Neural progenitor cell (in vitro differentiated cells): ENCODE measurements around the gene RET. TPM values are rescaled to one million over a fixed set of nuclear protein-coding genes. Genes with fewer than 3 reads are reported as not detected.

ENCODE experiments used
- DNase-seq: peaks from one replicate; pipeline ENCODE4 v3.0.0-alpha.2; 2016; ENCODE audit warnings: low spot score
- H2AFZ ChIP-seq: fragments of 200-600 bp; sonication (generic); replicated peaks from 2 replicates; pipeline ENCODE4 v1.6.1; 2016; ENCODE audit warnings: antibody characterized with exemption
- H3F3A ChIP-seq: fragments of 200-600 bp; sonication (generic); 2 replicates; pipeline ENCODE4 v1.6.1; 2016; ENCODE audit warnings: antibody characterized with exemption, low read depth
- H3K27ac ChIP-seq: fragments of 200-600 bp; sonication (generic); 2 replicates; pipeline ENCODE4 v1.5.1; 2016; ENCODE audit warnings: mild to moderate bottlenecking
- H3K27me3 ChIP-seq: fragments of 200-600 bp; sonication (generic); 2 replicates; pipeline ENCODE4 v1.6.1; 2016; ENCODE audit warnings: mild to moderate bottlenecking, moderate library complexity
- H3K36me3 ChIP-seq: fragments of 200-600 bp; sonication (generic); 2 replicates; pipeline ENCODE4 v1.5.1; 2016
- H3K4me1 ChIP-seq: fragments of 200-600 bp; sonication (generic); 2 replicates; pipeline ENCODE4 v1.6.1; 2016; ENCODE audit warnings: mixed run types
- H3K4me2 ChIP-seq: fragments of 200-600 bp; sonication (generic); 2 replicates; pipeline ENCODE4 v1.6.1; 2016
- H3K4me3 ChIP-seq: fragments of 200-600 bp; sonication (generic); 2 replicates; pipeline ENCODE4 v1.5.1; 2016
- H3K79me2 ChIP-seq: fragments of 200-600 bp; sonication (generic); 2 replicates; pipeline ENCODE4 v1.6.1; 2016; ENCODE audit warnings: low read depth
- H3K9ac ChIP-seq: fragments of 200-600 bp; sonication (generic); 2 replicates; pipeline ENCODE4 v1.6.1; 2016
- H3K9me3 ChIP-seq: fragments of 200-600 bp; sonication (generic); 2 replicates; pipeline ENCODE4 v1.5.1; 2016; ENCODE audit warnings: low read depth
- H4K20me1 ChIP-seq: fragments of 200-600 bp; sonication (generic); 2 replicates; pipeline ENCODE4 v1.6.1; 2016; ENCODE audit warnings: low read depth
- H3K27ac Mint-ChIP-seq: 3 replicates; pipeline ENCODE4 v1.8.0; 2021; ENCODE audit warnings: mixed read lengths
- H3K27me3 Mint-ChIP-seq: 2 replicates; pipeline ENCODE4 v1.8.0; 2022; ENCODE audit warnings: low read depth, mild to moderate bottlenecking, inconsistent platforms, moderate library complexity, mixed read lengths; ENCODE audit not compliant: insufficient read depth
- H3K36me3 Mint-ChIP-seq: 3 replicates; pipeline ENCODE4 v1.8.0; 2021; ENCODE audit warnings: mixed read lengths
- H3K4me1 Mint-ChIP-seq: 3 replicates; pipeline ENCODE4 v1.8.0; 2021; ENCODE audit warnings: mixed read lengths
- H3K4me3 Mint-ChIP-seq: 3 replicates; pipeline ENCODE4 v1.8.0; 2021; ENCODE audit warnings: mild to moderate bottlenecking, moderate library complexity, mixed read lengths
- H3K9me3 Mint-ChIP-seq: 3 replicates; pipeline ENCODE4 v1.8.0; 2020; ENCODE audit warnings: mixed read lengths
- EZH2 ChIP-seq: fragments of 200-600 bp; sonication (generic); IDR thresholded peaks from 2 replicates; pipeline ENCODE4 v1.6.1; 2017; ENCODE audit warnings: antibody characterized with exemption, mild to moderate bottlenecking, moderate library complexity
- EZH2phosphoT487 ChIP-seq: fragments of 200-600 bp; sonication (generic); IDR thresholded peaks from 2 replicates; pipeline ENCODE4 v1.6.1; 2017; ENCODE audit warnings: antibody characterized with exemption
- total RNA-seq: library from RNA; depleted of rRNA; stranded (reverse); fragments of >200 nt; gene quantifications from 2 replicates; pipeline ENCODE4 v1.2.3, GENCODE V29; 2015; ENCODE audit warnings: low replicate concordance
- TF ChIP-seq, protein P1 (sequence below): fragments of 200-600 bp; sonication (generic); IDR thresholded peaks from 2 replicates; pipeline ENCODE4 v1.5.1; 2017; ENCODE audit warnings: antibody characterized with exemption, mild to moderate bottlenecking

The RET gene
- total RNA-seq, 1 donor from 2014 or later: 1.4 TPM

GRCh38 chr10:43123361-43124093, 46.7 kb downstream of the RET start:
- H2AFZ ChIP-seq: no peak overlapping the region
- TF ChIP-seq EZH2phosphoT487: no peak
- TF ChIP-seq, protein P1, sequence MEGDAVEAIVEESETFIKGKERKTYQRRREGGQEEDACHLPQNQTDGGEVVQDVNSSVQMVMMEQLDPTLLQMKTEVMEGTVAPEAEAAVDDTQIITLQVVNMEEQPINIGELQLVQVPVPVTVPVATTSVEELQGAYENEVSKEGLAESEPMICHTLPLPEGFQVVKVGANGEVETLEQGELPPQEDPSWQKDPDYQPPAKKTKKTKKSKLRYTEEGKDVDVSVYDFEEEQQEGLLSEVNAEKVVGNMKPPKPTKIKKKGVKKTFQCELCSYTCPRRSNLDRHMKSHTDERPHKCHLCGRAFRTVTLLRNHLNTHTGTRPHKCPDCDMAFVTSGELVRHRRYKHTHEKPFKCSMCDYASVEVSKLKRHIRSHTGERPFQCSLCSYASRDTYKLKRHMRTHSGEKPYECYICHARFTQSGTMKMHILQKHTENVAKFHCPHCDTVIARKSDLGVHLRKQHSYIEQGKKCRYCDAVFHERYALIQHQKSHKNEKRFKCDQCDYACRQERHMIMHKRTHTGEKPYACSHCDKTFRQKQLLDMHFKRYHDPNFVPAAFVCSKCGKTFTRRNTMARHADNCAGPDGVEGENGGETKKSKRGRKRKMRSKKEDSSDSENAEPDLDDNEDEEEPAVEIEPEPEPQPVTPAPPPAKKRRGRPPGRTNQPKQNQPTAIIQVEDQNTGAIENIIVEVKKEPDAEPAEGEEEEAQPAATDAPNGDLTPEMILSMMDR: no peak
- no peak for TF ChIP-seq EZH2
- no peak overlapping the region for H3K9ac ChIP-seq
- H3F3A ChIP-seq: no peaks in the 10 kb centered on the region
- no peaks in the 10 kb centered on the region for H3K9me3 Mint-ChIP-seq
- H3K4me1 Mint-ChIP-seq: peaks cover 15% of the 10 kb centered on the region
- H3K27me3 ChIP-seq: no peaks in the 10 kb centered on the region
- H3K79me2 ChIP-seq: no peaks in the 10 kb centered on the region
- H3K4me2 ChIP-seq: no peak overlapping the region
- no peaks in the 10 kb centered on the region for H3K36me3 ChIP-seq
- H3K27me3 Mint-ChIP-seq: peaks cover 2% of the 10 kb centered on the region
- H3K4me3 ChIP-seq: no peak overlapping the region
- H4K20me1 ChIP-seq: no peaks in the 10 kb centered on the region
- H3K27ac Mint-ChIP-seq: no peak overlapping the region
- H3K4me1 ChIP-seq: no peaks in the 10 kb centered on the region
- DNase-seq: no peak
- no peaks in the 10 kb centered on the region for H3K9me3 ChIP-seq
- H3K36me3 Mint-ChIP-seq: no peaks in the 10 kb centered on the region
- no peak overlapping the region for H3K27ac ChIP-seq
- no peak overlapping the region for H3K4me3 Mint-ChIP-seq

DNA sequence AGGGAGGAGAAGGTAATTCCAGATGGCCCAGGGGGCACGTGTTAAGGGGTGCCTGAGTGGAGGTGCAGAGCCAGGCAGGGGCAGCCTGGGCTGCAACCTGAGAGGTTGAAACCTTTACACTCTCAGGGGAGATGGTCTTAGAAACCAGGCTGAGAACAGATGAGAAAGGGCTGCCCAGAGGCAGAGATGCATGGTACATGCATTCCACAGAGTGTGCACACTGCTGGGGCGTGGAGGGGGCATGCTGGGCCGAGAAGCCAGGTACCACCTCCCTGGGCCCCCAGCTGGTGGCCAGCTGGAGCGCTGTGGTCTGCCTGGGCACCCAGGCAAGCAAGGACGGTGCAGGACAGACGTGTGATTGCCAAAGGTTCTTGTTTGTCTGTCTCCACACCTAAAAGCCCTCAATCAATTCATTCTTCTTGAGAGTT, 47.2 kb downstream of the RET start:
- no peaks in the 10 kb centered on the region for H3F3A ChIP-seq
- H3K4me3 ChIP-seq: no peak overlapping the region
- no peak overlapping the region for H3K27ac ChIP-seq
- H3K79me2 ChIP-seq: no peaks in the 10 kb centered on the region
- no peaks in the 10 kb centered on the region for H3K27me3 ChIP-seq
- no peak overlapping the region for H3K27ac Mint-ChIP-seq
- no peak for TF ChIP-seq EZH2phosphoT487
- TF ChIP-seq, protein P1: no peak
- TF ChIP-seq EZH2: no peak
- H3K36me3 ChIP-seq: no peaks in the 10 kb centered on the region
- no peaks in the 10 kb centered on the region for H3K9me3 ChIP-seq
- no peak overlapping the region for H3K4me2 ChIP-seq
- H3K4me1 Mint-ChIP-seq: peaks cover 15% of the 10 kb centered on the region
- no peak for DNase-seq
- H4K20me1 ChIP-seq: no peaks in the 10 kb centered on the region
- no peak overlapping the region for H3K4me3 Mint-ChIP-seq
- H3K27me3 Mint-ChIP-seq: peaks cover 2% of the 10 kb centered on the region
- H2AFZ ChIP-seq: no peak overlapping the region
- no peaks in the 10 kb centered on the region for H3K4me1 ChIP-seq
- H3K9me3 Mint-ChIP-seq: no peaks in the 10 kb centered on the region
- no peak overlapping the region for H3K9ac ChIP-seq
- H3K36me3 Mint-ChIP-seq: no peaks in the 10 kb centered on the region

DNA sequence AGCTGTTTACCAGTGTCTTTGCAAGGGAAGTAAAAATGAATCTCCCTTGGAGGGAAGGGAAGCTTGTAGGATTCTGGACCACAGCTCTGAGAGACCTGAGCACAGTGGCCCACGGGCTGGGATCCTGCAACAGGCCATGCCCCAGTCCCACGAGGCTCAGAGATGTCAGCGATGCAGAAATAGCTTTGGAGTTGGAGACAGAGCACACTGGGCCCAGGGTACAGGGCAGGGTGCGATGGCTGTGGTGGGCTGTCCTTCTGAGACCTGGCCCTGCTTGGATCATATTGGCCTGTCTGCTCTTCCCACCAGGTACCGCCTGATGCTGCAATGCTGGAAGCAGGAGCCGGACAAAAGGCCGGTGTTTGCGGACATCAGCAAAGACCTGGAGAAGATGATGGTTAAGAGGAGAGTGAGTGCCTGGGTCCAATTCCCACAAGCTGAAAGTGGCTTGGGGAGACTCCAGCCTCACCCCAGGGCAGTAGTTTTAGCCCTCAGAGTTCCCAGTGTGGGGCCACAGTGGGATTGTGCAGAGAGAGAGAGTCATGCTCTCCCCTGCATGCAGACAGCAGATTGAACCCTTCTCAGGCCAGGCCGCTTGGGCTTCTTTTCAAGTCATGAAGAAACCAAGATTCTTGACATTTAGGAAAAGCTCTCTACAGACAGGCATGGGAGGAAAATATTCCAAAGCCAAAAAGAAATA, 47.9 kb downstream of the RET start:
- H3K4me1 Mint-ChIP-seq: peaks cover 19% of the 10 kb centered on the region
- H4K20me1 ChIP-seq: no peaks in the 10 kb centered on the region
- H3K79me2 ChIP-seq: no peaks in the 10 kb centered on the region
- no peaks in the 10 kb centered on the region for H3K27me3 ChIP-seq
- no peak for DNase-seq
- H3K9me3 Mint-ChIP-seq: no peaks in the 10 kb centered on the region
- TF ChIP-seq EZH2phosphoT487 (no peak), EZH2 (no peak)
- TF ChIP-seq, protein P1: no peak
- H3K4me3 ChIP-seq: no peak overlapping the region
- H3K36me3 Mint-ChIP-seq: no peaks in the 10 kb centered on the region
- H3K9ac ChIP-seq: no peak overlapping the region
- no peak overlapping the region for H3K4me2 ChIP-seq
- H3K9me3 ChIP-seq: no peaks in the 10 kb centered on the region
- no peak overlapping the region for H3K27ac ChIP-seq
- no peaks in the 10 kb centered on the region for H3K36me3 ChIP-seq
- H3K27me3 Mint-ChIP-seq: peaks cover 2% of the 10 kb centered on the region
- H2AFZ ChIP-seq: no peak overlapping the region
- H3K4me3 Mint-ChIP-seq: no peak overlapping the region
- H3F3A ChIP-seq: no peaks in the 10 kb centered on the region
- no peak overlapping the region for H3K27ac Mint-ChIP-seq
- no peaks in the 10 kb centered on the region for H3K4me1 ChIP-seq
